Smooth muscle cell of the brain vasculature (primary cell): ENCODE data around the gene DNAJB9.
"Not testable (repeated sequence)": the region's sequence is repeated elsewhere in the genome, so short reads cannot be mapped to it uniquely, and the experiment has no call there.

Source experiments
- DNase-seq: peaks from one replicate; pipeline ENCODE4 v3.0.0-alpha.2; 2012; ENCODE audit warnings: low read depth, low spot score

DNAJB9 gene

DNA sequence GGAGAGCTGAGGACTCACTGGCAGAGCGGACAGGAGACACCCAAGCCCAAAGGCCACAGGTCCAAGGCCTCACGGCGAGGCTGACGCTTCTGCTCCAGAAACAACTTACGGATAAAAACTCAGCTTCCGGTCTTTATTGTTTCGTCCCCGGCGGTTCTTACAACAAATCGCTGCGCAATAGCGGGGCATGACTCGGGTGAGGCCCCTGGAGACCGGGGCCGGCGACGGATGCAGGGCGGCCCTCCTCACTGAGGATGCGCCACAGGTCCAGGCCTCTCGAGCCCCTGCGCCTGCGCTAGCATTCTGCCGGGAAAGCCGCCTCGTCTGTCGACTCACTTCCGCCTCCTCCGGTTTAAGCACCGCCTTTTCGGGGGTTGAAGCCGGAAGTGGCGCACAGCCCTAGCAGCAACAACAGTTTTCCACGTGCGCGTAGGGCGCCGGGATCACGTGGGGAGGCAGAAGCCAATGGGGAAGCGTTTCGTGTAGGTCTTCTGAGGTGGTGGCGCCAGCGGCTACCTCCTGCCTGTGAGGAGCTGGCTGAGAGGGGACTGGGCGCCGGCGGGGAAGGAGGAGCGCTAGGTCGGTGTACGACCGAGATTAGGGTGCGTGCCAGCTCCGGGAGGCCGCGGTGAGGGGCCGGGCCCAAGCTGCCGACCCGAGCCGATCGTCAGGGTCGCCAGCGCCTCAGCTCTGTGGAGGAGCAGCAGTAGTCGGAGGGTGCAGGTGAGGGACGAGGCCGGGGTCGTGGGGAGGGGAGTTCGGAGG lies at the start of gene DNAJB9, which contains the start of gene THAP5:
Gene DNAJB9, plus strand, starts transcription at position 494 of the 765 bp plus-strand sequence. CDS start 1,853 bp downstream, outside the sequence.
Gene THAP5, minus strand, starts transcription at position 326 of the 765 bp plus-strand sequence. Its CDS starts 137 bp downstream, at position 189.
- DNase-seq: peak; percentile 99

DNA sequence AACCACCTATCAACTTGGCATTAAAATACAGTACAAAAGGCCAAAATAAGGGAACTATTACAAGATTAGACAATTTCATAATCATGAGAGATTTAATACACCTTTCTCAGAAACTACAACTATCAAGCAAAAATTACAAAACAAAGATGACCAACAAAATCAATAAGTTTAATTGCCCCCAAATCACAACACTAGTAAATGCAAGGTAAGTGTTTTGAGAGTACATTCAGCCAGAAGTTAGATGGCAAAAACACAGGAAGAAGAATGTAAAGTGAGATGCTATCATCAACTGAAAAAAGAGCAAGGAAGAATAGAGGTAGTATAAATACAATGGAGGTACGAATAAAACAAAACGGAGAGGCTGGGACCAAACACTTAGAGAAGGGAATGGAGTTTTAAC lies 46.9 kb upstream of the DNAJB9 start:
- no peak for DNase-seq

DNA sequence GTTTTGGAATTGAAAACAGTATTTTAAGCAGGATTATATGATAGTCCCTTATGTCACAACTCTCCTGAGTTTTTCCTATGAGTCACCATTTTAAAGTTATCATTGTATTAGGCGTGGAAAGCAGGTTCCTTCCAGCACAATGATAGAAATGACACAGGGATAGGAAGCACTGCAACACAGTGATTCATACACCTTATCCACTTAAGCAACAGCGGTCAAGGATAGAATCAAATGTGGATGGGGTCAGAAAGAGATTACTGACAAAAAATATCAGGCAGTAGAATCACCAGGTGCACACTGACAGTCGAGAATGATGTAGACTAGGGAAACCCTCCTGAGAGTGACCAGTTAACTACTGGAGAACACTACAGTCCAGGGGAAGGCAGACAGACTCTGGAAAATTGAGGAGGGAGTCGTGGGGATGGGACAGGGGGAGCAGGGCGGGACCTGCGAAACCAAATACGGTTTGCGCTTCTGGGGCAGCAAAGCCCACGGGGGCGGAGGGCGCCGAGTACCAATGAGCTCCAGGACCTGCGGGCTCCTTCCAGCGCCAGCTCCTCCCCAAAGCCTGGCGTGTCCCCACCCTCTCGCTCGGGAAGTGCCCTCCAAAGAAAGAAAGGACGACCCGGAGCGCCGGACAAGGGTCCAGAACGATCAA lies 44.2 kb upstream of the DNAJB9 start:
- DNase-seq: no peak

DNA sequence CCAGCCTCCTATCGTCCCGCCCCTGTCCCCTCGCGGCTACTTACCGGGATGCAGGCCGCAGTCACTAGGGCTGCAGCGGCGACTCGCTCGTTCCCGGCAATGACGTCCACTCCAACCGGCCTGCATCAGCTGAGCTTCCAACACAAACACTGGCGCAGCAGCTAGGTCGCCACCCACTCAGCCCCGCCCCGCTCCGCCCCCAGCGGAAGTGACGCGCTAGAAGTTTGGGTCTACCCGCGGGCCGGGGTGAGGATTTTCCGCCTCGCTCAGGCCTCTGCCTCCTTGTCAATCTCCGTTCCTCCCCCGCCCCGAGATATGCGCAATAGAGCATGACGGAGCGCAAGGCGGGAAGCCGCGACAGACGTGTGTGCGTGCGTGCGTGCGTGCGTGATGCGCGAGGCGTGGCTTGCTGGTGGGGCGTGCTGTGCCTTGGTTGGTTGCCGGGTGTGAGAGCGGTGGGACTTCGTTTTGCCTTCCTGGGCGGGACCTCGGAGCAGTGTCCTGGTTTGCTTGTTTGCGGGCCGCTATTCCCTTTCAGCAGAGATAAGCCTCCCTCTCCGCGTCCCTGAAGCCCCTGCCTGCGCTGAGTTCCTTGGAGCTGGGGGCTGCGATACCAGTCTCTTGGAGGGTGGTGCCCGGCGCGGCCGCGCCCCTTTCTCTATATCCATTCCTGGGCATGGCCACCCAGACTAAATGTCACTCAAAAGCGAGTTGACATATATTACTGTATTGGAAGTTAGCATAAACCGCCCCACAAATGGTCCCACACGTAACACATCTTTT lies 43.5 kb upstream of the DNAJB9 start, which contains the start of gene PNPLA8:
Gene PNPLA8, minus strand, starts transcription at position 151 of the 783 bp plus-strand sequence. CDS start 10,644 bp downstream, outside the sequence.
- DNase-seq: peak; percentile 98

DNA sequence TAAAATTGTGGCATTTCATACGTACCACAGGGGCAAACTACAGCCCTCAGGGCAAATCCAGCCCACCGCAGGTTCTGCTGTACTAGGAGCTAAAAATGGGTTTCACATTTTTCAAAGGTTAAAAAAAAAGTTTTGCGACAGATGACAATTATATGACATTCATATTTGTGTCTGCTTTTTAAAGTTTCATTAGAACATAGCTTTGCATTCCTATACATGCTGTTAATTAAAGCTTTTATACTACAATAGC lies 43.0 kb upstream of the DNAJB9 start:
- no peak for DNase-seq

DNA sequence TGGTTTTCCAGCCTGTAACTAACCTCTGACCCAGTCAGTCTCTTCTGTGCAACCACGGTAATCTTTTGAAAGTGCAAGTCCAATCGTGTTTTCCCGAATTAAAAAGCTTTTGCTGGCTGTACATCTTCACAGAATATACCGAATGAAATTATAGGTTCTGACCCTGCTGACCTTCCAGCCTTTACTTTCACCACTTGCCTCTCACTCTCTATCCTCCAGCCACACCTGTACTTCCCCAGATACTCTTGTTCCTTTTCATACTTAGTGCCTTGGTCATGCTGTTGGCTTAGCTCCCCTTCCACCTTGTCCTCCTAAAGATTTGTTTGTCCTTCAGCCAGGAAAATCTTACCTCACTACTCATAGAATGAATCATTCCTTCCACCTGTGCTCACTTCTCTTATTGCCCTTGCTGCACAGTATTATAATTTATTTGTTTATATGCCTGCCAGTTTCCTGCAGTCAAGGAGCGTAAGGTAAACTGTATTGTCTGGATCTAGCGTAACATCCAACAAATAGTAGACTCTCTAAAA lies 41.4 kb upstream of the DNAJB9 start:
- DNase-seq: no peak

DNA sequence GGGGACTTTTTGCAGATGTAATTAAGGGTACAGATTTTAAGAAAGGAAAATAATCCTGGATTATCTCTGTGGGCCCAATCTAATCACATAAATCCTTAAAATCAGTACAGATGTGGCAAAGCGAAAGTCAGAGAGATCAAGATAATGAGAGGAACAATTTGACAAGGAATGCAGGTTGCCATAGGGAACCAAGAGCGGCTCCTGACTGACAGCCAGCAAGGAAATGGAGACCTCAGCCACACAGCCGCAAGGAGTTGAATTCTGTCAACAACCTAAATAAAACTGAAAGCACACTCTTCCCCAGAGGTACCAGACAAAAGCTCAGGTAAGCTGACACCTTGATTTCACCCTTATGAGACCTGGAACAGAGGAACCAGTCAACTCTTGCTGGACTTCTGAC lies 40.3 kb upstream of the DNAJB9 start:
- DNase-seq: no peak

DNA sequence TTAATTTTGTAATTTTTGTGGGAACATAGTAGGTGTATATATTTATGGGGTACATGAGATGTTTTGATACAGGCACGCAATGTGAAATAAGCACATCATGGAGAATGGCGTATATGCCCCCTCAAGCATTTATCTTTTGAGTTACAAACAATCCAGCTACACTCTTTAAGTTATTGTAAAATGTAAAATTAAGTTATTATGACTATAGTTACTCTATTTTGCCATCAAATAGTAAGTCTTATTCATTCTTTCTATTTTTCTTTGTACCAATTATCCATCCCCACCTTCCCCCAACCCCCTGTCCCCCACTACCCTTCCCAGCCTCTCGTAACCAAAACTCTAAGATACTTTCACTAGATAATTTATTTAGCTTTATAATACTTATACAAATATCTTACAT lies 36.0 kb upstream of the DNAJB9 start:
- DNase-seq: no peak

DNA sequence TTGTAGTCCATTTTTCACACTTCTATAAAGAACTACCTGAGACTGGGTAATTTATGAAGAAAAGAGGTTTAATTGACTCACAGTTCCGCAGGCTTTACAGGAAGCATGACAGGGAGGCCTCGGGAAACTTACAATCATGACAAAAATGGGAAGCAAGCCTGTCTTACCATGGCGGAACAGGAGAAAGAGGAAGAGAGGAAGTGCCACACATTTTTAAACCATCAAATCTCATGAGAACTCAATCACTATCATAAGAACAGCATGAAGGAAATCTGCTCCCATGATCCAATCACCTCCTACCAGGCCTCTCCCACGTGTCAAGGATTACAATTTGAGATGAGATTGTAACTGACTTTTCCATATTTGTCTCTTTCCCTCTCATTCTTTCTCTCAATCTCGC lies 34.4 kb upstream of the DNAJB9 start:
- DNase-seq: no peak

DNA sequence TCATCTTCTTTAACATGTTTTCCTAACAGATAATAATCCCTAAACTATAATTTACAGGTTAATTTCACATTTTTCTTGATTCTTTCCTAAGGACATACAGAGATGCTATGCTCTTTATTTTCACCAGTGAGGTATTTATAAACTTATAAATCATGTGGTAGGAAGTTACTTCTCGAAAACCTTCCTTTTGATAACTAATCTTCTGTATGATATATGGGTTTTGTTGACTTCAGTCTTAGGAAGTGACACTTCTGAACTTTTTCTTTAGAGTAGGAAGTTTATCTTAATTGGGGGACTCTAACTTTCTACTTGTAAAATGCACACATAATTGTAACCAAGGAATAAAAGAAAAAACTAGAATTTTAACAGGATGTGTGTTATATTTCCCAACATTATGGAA lies 33.9 kb upstream of the DNAJB9 start:
- no peak for DNase-seq

DNA sequence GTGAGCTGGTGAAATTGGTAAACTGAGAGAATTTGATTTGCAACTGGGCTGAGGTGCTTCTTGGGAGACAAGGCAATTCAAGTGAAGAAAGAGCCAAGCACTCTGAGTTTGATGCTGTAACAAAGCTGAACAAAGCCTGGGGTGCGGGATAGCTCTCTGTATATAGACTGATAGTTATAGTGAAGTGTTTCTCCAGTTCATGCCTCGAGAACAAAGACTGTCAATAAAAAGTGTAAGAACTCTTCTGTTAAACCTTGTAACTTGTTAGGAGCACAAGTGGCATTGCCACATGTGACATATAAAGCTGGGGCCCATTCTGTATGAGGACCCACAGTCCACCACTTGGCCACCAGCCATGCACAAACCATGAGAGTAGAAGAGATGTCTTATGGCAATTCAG lies 32.4 kb upstream of the DNAJB9 start:
- no peak for DNase-seq

DNA sequence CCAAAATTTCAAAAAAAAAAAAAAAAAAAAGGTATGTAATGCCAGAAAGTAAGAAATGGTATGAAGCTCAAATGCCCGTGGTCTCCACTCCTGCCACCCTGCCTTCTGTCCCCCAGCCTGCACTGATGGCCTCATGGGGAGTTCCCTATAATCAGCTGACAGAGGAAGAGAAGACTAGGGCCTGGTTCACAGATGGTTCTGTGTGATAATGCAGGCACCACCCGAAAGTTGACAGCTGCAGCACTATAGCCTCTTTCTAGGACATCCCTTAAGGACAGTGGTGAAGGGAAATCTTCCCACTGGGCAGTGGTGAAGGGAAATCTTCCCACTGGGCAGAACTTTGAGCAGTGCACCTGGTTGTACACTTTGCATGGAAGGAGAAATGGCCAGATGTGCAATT lies 31.4 kb upstream of the DNAJB9 start:
- DNase-seq: not testable (repeated sequence)

DNA sequence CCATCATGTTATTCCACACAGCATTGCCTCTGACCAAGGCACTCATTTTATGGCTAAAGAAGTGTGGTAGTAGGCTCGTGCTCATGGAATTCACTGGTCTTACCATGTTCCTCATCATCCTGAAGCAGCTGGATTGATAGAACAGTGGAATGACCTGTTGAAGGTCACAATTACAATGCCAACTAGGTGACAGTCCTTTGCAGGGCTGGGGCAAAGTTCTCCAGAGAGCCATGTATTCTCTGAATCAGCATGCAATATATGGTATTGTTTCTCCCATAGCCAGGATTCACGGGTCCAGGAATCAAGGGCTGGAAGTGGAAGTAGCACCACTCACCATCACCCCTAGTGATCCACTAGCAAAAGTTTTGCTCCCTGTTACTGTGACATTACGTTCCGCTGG lies 31.0 kb upstream of the DNAJB9 start:
- not testable (repeated sequence) for DNase-seq

DNA sequence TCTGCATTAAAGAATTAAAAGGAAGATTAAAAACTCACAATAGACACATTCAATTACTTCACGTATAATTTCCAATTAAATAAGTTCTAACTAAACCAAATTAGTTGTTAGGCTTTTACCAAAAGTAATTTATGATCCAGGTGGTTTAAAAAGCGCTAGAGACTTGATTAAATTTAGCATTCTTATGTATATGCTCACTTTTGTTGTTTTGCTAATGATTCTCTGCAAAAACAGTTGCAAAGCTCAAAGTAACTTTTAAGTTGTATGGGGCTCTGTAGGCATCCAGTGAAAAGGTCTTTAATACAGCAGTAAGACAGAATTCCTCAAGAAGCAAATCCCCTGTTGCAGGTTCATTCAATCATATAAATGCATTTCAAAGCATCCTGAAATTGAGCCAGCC lies 28.2 kb upstream of the DNAJB9 start:
- DNase-seq: no peak

DNA sequence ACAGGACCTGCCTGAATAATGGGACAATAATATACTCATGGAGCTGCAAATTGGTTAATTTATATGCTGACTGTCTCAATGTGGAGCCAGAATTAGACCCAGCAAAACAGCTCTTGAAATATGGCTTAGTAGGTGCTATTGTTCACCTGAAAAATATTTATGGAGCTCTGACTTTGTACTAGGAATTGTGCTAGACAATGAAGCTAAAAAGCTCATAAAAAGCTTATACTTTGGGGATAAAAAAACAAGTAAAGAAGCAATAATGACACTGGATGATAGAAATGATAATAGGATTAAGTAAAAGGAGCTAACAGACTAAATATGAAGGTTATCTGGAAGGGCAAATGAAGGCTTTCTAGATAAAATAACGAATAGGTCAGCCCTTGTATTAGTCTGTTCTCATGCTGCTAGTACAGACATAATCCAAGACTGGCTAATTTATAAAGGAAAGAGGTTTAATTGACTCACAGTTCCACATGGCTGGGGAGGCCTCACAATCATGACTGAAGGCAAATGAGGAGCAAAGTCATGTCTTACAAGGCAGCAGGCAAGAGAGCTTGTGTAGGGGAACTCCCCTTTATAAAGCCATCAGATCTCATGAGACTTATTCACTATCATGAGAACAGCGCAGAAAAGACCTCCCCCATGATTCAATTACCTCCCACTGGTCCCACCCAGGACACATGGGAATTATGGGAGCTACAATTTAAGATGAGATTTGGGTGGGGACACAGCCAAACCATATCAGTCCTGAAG lies 21.4 kb upstream of the DNAJB9 start:
- not testable (repeated sequence) for DNase-seq

DNA sequence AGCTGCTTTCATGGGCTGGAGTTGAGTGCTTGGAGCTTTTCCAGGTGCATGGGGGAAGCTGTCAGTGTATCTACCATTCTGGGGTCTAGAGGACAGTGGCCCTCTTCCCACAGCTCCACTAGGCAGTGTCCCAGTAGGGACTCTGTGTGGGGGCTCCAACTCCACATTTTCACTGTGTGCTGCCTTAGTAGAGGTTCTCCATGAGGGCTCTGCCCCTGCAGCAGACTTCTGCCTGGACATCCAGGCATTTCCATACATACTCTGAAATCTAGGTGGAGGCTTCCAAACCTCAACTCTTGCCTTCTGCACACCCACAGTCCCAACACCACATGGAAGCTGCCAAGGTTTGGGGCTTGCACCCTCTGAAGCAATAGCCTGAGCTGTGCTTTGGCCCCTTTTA lies 13.0 kb upstream of the DNAJB9 start:
- DNase-seq: not testable (repeated sequence)

DNA sequence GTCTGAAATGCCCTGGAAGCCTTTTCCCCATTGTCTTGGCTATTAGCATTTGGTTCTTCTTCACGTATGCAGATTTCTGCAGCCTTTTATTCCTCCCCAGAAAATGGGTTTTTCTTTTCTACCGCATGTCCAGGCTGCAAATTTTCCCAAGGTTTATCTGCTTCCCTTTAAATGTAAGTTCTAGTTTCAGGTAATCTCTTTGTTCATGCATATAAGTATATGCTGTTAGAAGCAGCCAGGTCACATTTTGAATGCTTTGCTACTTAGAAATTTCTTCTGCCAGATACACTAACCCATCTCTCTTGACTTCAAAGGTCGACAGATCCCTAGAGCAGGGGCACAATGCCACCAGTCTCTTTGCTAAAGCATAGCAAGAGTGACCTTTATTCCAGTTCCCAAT lies 12.5 kb upstream of the DNAJB9 start:
- no peak for DNase-seq

DNA sequence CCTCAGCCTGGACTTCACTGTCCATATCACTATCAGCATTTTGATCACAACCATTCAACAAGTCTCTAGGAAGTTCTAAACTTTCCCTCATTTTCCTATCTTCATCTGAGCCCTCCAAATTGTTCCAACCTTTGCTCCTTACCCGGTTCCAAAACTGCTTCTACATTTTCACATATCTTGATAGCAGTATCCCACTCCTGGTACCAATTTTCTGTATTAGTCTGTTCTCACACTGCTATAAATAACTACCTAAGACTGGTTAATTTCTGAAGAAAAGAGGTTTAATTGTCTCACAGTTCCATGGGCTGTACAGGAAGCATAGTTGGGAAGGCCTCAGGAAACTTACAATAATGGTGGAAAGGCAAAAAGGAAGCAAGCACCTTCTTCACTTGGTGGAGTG lies 12.1 kb upstream of the DNAJB9 start:
- no peak for DNase-seq

DNA sequence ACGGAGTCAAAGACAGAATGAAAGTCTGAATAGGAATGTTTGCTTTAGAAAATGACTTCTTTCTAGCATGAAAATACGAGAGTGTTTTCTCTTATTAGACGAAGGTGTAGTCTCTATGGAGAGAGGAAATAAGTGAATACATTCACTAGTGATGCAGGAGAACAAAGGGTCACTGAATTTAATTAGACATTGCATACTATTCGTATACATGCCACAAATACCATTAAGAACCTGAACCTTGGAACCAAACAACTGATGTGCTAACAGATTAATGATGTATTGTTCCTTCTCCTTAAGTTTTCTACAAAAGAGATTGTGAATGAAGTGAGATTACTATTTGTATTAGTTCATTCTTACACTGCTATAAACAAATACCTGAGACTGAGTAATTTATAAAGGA lies 10.4 kb upstream of the DNAJB9 start:
- no peak for DNase-seq

DNA sequence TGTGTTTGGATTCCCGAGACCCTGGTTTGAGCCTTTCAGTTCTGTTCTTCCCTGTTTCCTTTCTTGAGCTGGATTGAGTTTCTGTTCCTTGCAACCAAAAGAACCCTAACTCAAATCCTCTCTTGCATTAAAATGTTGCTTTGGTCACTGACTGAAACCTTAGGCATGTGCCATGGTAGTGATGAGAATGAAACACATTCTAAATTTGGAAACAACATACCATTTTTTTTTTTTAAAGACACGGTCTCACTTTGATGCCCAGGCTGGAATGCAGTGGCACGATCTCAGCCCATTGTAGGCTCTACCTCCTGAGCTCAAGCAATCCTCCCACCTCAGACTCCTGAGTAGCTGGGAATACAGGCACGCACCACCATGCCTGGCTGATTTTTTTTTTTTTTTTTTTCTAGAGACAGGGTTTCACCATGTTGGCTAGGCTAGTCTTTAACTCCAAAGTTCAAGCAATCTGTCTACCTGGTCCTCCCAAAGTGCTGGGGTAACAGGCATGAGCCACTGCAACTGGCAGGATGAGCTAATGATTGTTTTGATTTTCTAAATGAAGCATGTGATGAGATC lies 8.5 kb upstream of the DNAJB9 start:
- no peak for DNase-seq

DNA sequence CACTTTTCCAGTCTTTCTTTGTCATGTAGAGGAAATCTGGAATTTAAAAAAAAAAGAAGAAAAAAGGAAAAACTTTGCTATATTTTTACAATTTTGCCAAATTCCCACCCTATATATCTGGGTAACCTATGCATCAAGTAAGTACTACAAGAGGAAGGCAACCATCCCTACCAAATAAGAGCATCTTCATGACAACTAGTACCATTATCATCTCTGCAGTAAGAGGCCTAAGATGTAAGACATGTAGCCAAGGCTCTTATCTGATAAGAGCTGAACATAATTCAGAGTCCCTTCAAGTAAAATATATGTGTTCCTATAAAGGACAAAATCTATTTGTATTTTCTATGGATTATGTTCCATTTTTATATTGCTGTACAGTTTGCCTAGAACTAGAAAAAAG lies 3.7 kb upstream of the DNAJB9 start:
- no peak for DNase-seq
